ENCODE data around the gene NUP133.

- no peak for TF ChIP-seq POLR2AphosphoS5 (IDR thresholded peaks at IDR 0.05)
- TF ChIP-seq, protein P1, sequence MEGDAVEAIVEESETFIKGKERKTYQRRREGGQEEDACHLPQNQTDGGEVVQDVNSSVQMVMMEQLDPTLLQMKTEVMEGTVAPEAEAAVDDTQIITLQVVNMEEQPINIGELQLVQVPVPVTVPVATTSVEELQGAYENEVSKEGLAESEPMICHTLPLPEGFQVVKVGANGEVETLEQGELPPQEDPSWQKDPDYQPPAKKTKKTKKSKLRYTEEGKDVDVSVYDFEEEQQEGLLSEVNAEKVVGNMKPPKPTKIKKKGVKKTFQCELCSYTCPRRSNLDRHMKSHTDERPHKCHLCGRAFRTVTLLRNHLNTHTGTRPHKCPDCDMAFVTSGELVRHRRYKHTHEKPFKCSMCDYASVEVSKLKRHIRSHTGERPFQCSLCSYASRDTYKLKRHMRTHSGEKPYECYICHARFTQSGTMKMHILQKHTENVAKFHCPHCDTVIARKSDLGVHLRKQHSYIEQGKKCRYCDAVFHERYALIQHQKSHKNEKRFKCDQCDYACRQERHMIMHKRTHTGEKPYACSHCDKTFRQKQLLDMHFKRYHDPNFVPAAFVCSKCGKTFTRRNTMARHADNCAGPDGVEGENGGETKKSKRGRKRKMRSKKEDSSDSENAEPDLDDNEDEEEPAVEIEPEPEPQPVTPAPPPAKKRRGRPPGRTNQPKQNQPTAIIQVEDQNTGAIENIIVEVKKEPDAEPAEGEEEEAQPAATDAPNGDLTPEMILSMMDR (IDR thresholded peaks at IDR 0.05 in 8 of 11, conservative IDR thresholded peaks at IDR 0.05 in 3 of 11) = no peak
These were observed 105.1 kb downstream of the NUP133 start for GRCh38 chr1:229402993-229403392.
